ENCODE results near the gene DNAJB6.

Gene DNAJB6

DNA sequence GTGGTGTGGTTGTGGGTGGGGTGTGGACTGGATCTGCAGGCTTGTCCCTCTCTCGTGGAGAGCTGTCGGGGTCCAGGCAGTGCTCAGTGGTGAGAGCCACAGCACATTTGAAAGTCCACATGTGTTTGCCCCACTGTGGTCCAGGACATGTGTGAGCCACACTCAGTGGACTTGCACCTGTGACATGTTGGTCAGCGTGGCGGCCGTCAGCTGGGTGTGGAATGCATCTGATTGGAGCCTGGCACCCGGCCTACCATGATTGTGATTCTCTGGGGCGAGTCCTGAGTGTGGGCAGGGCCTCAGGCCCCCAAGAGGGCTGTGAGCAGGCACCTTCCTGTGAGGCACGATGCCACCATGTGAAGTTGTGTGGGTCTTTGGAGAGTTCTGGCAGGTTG, 77.9 kb downstream of the DNAJB6 start:
- no peak overlapping the region for H3K4me3 ChIP-seq (ENCODE audit: insufficient read depth, low read depth, low read length, poor library complexity, severe bottlenecking)
- peaks cover 13% of the 10 kb centered on the region for H3K4me1 ChIP-seq (ENCODE audit: control insufficient read depth, insufficient read depth, low read length, poor library complexity, severe bottlenecking)
- DNase-seq: no peak
- no peaks in the 10 kb centered on the region for H3K27me3 ChIP-seq (replicated peaks; ENCODE audit: control insufficient read depth, insufficient read depth, low read length, poor library complexity, severe bottlenecking)
- no peak overlapping the region for H3K27ac ChIP-seq (ENCODE audit: insufficient read depth, low read length, poor library complexity, severe bottlenecking)
- H3K9me3 ChIP-seq (ENCODE audit: control insufficient read depth, low read length): no peaks in the 10 kb centered on the region
- H3K36me3 ChIP-seq (ENCODE audit: control insufficient read depth, insufficient read depth, low read length): peaks cover 19% of the 10 kb centered on the region

DNA sequence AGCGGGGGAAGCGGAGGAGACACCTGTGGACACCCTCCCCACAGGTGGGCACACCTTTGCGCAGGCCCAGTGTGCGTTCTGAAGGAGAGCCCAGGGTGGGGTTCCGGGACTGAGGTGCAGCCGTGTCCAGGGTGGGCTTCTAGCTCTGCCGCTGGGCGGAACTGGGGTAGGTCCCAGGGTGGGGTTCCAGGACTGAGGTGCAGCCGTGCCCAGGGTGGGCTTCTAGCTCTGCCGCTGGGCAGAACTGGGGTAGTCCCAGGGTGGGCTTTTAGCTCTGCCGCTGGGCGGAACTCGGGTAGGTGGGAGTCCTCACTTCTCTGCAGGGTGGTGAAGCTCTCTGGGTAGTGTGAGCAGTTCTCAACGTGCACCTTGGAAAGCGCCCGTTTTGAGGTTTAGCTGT, 78.7 kb downstream of the DNAJB6 start:
- no peak for DNase-seq
- Histone ChIP-seq H3K27me3 (replicated peaks; ENCODE audit: control insufficient read depth, insufficient read depth, low read length, poor library complexity, severe bottlenecking) (no peaks in the 10 kb centered on the region), H3K4me1 (ENCODE audit: control insufficient read depth, insufficient read depth, low read length, poor library complexity, severe bottlenecking) (peaks cover 13% of the 10 kb centered on the region), H3K4me3 (ENCODE audit: insufficient read depth, low read depth, low read length, poor library complexity, severe bottlenecking) (no peak overlapping the region), H3K9me3 (ENCODE audit: control insufficient read depth, low read length) (no peaks in the 10 kb centered on the region), H3K27ac (ENCODE audit: insufficient read depth, low read length, poor library complexity, severe bottlenecking) (no peak overlapping the region), H3K36me3 (ENCODE audit: control insufficient read depth, insufficient read depth, low read length) (peaks cover 19% of the 10 kb centered on the region)

DNA sequence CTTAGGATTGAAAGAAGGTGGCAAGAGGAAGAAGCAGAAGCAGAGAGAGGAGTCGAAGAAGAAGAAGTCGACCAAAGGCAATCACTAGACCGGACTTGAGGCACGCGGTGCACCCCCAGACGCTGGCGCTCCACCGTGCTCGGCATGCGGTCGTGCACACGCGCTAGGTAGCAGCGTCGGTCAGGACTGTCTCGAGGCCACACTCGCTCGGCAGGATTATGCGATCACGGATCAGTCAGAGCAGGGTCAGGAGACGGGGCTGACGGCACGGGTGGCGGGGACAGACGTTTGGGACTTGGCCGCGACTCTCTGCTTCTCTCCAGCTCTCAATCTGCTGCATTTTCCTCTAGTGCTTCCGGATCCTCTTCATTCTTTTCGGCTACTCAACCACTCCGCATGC, 79.2 kb downstream of the DNAJB6 start:
- Histone ChIP-seq H3K4me3 (ENCODE audit: insufficient read depth, low read depth, low read length, poor library complexity, severe bottlenecking) (no peak overlapping the region), H3K27me3 (replicated peaks; ENCODE audit: control insufficient read depth, insufficient read depth, low read length, poor library complexity, severe bottlenecking) (no peaks in the 10 kb centered on the region), H3K27ac (ENCODE audit: insufficient read depth, low read length, poor library complexity, severe bottlenecking) (no peak overlapping the region), H3K9me3 (ENCODE audit: control insufficient read depth, low read length) (no peaks in the 10 kb centered on the region), H3K36me3 (ENCODE audit: control insufficient read depth, insufficient read depth, low read length) (peaks cover 19% of the 10 kb centered on the region), H3K4me1 (ENCODE audit: control insufficient read depth, insufficient read depth, low read length, poor library complexity, severe bottlenecking) (peaks cover 13% of the 10 kb centered on the region)
- DNase-seq: no peak

DNA sequence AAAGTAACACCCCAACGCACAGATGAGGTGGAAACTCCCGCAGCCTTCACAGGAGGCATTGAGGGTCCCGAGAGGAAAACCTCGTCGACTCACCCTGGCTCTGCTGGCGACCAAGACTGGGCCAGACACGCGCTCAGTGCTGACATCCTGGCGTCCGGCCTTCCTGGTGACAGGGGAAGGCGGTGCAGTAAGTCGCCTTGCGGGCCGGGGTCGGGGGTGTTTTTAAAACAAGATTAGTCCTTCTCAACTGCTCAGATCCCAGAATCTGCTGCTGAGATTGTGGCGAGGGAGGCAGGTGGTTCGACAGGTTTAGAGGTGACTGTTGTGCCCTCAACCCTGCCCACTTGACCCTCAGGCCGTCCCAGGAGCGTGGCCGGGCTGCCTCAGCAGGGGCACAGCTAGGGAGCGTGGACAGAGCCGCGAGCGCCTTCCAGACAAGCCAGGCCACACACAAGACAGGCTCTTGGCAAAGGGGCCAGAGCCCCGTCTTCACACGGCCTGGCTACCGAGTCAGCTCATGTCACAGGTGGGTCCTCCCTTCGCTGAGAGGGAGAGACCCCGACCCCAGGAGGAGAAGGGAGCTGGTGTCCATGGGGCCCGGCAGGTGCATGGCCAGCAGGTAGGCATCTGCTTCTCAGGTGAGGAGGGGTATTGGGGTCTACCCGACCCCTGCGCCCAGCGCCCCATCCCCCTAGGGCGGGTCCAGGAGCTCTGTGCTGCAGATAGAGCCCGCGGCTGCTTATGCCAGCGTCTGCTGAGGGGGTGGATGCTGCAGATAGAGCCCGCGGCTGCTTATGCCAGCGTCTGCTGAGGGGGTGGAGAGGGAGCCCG, 81.6 kb downstream of the DNAJB6 start:
- Histone ChIP-seq H3K27ac (ENCODE audit: insufficient read depth, low read length, poor library complexity, severe bottlenecking) (no peak overlapping the region), H3K9me3 (ENCODE audit: control insufficient read depth, low read length) (no peaks in the 10 kb centered on the region), H3K4me1 (ENCODE audit: control insufficient read depth, insufficient read depth, low read length, poor library complexity, severe bottlenecking) (no peaks in the 10 kb centered on the region), H3K4me3 (ENCODE audit: insufficient read depth, low read depth, low read length, poor library complexity, severe bottlenecking) (no peak overlapping the region), H3K27me3 (replicated peaks; ENCODE audit: control insufficient read depth, insufficient read depth, low read length, poor library complexity, severe bottlenecking) (no peaks in the 10 kb centered on the region), H3K36me3 (ENCODE audit: control insufficient read depth, insufficient read depth, low read length) (peaks cover 19% of the 10 kb centered on the region)
- DNase-seq: no peak

DNA sequence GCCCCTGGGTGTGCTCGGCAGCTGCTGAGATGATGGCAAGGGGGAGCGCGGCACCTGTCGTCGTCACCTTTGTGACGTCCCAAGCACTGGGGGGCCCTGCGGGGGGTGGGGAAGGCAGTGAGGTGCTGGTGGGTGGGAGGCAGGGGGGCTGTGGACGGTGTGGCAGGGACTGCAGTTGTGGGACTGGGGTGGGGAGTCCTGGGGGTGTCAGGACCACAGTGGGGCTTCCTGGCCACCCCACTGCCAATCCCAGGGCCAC, 82.2 kb downstream of the DNAJB6 start:
- DNase-seq: no peak
- Histone ChIP-seq H3K36me3 (ENCODE audit: control insufficient read depth, insufficient read depth, low read length) (peaks cover 19% of the 10 kb centered on the region), H3K27me3 (replicated peaks; ENCODE audit: control insufficient read depth, insufficient read depth, low read length, poor library complexity, severe bottlenecking) (no peaks in the 10 kb centered on the region), H3K9me3 (ENCODE audit: control insufficient read depth, low read length) (no peaks in the 10 kb centered on the region), H3K4me3 (ENCODE audit: insufficient read depth, low read depth, low read length, poor library complexity, severe bottlenecking) (no peak overlapping the region), H3K27ac (ENCODE audit: insufficient read depth, low read length, poor library complexity, severe bottlenecking) (no peak overlapping the region), H3K4me1 (ENCODE audit: control insufficient read depth, insufficient read depth, low read length, poor library complexity, severe bottlenecking) (no peaks in the 10 kb centered on the region)

DNA sequence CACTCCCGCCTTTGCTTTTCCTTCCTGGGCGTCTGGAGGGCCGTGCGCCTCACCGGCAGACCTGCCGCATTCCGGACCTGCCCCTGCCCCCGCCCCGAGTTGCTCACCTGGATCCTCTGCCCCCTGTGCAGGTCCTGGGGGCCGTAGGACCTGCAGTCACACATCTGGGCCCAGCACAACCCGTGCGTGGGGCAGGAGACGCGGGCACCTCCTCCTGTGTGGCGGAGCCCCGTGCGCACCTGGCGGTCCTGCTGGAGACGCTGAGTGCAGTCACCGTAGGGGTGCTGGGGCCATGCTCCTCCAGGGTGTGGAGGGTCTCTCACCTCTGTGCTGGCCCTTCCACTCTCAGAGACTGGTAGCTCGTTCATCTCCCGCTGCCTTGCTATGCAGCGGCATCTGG, 85.5 kb downstream of the DNAJB6 start:
- peaks cover 1% of the 10 kb centered on the region for H3K36me3 ChIP-seq (ENCODE audit: control insufficient read depth, insufficient read depth, low read length)
- no peaks in the 10 kb centered on the region for H3K4me1 ChIP-seq (ENCODE audit: control insufficient read depth, insufficient read depth, low read length, poor library complexity, severe bottlenecking)
- H3K4me3 ChIP-seq (ENCODE audit: insufficient read depth, low read depth, low read length, poor library complexity, severe bottlenecking): no peak overlapping the region
- DNase-seq: no peak
- H3K9me3 ChIP-seq (ENCODE audit: control insufficient read depth, low read length): no peaks in the 10 kb centered on the region
- no peak overlapping the region for H3K27ac ChIP-seq (ENCODE audit: insufficient read depth, low read length, poor library complexity, severe bottlenecking)
- H3K27me3 ChIP-seq (replicated peaks; ENCODE audit: control insufficient read depth, insufficient read depth, low read length, poor library complexity, severe bottlenecking): no peaks in the 10 kb centered on the region

DNA sequence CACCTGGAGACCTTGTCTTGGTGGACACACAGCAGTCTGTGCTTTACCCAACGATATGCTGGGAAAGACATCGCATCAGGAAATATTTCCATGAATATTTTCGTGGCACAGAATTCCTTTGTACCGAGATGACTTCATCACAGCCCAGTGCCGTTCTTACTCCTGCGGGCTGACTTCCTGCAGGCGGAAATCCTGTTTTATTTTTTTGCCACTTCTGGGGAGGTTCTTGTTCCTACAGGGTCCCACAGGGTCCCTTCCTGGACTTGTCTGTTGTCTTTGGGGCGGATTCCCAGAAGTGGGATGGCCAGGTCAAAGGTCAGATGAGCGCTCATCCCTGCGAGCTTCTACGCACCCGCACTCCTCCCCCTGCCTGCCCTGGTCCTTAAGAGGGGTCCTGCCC, 86.5 kb downstream of the DNAJB6 start:
- Histone ChIP-seq H3K36me3 (ENCODE audit: control insufficient read depth, insufficient read depth, low read length) (no peaks in the 10 kb centered on the region), H3K27ac (ENCODE audit: insufficient read depth, low read length, poor library complexity, severe bottlenecking) (no peak overlapping the region)

DNA sequence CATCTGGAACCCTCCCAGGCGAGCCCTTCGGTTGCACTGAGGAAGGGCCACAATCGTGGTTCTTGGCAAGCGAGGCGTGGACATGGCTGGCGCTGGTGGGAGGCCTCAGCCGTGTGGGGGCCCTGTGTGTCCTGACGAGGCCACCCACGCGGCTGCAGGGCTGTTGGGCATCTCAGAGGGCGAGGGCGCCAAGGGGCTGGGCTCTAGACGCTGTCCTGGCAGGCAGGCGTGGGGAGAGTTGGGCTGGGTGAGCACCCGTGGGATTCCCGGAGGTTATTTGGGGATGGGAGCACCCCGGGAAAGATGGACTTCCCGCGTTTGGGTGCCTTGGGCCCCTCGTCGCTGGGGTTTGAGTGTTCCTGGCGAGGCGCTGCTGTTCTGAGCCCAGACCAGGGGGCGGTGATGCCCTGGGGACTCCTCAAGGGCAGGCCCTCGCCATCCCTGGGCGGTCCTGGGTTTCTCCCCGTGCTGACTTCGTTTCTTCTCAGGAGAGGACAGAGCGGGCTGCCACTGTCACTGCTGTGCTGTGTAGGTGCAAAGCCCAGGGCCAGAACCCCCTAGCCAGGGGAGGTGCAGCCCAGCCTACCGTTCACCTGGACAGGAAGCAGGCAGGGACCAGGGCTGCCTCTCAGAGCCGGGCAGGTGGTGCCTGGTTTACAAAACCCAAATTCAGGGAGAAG, 87.2 kb downstream of the DNAJB6 start:
- no peaks in the 10 kb centered on the region for H3K27me3 ChIP-seq (replicated peaks; ENCODE audit: control insufficient read depth, insufficient read depth, low read length, poor library complexity, severe bottlenecking)
- H3K4me3 ChIP-seq (ENCODE audit: insufficient read depth, low read depth, low read length, poor library complexity, severe bottlenecking): no peak overlapping the region
- no peaks in the 10 kb centered on the region for H3K36me3 ChIP-seq (ENCODE audit: control insufficient read depth, insufficient read depth, low read length)
- H3K9me3 ChIP-seq (ENCODE audit: control insufficient read depth, low read length): no peaks in the 10 kb centered on the region
- H3K4me1 ChIP-seq (ENCODE audit: control insufficient read depth, insufficient read depth, low read length, poor library complexity, severe bottlenecking): no peaks in the 10 kb centered on the region
- no peak overlapping the region for H3K27ac ChIP-seq (ENCODE audit: insufficient read depth, low read length, poor library complexity, severe bottlenecking)
- no peak for DNase-seq

More for the DNA sequence above, 86.5 kb downstream of the DNAJB6 start:
- Histone ChIP-seq H3K4me1 (ENCODE audit: control insufficient read depth, insufficient read depth, low read length, poor library complexity, severe bottlenecking) (no peaks in the 10 kb centered on the region), H3K9me3 (ENCODE audit: control insufficient read depth, low read length) (no peaks in the 10 kb centered on the region), H3K27me3 (replicated peaks; ENCODE audit: control insufficient read depth, insufficient read depth, low read length, poor library complexity, severe bottlenecking) (no peaks in the 10 kb centered on the region), H3K4me3 (ENCODE audit: insufficient read depth, low read depth, low read length, poor library complexity, severe bottlenecking) (no peak overlapping the region)
- no peak for DNase-seq

DNA sequence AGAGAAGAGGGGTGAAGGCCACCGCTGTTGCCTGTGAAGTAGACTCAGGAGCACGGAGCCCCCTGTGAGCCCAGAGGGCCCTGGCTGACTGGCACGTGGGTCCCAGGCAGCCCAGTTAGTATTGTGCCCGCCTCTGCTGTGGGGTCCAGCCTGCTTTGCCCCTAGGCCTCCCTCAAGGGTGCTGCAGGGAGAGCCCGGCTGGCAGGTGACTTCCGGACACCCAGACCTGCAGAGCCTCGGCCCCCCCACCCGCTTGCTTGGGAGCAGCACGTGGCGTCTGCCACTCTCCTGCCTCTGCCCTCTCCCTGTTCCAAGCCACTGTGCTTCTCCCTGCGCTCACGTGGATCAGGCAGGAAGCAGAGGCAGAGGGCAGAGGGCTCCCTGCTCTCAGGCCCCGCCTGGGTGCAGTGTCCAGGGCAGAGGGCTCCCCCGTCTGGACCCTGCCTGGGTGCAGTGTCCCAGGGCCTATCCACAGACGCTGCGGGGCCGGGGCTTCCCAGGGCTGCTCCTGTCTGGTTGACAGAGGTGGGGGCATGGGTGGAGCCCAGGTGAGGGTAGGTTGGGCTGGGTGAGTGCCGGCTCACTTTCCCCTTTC, 88.4 kb downstream of the DNAJB6 start:
- Histone ChIP-seq H3K27ac (ENCODE audit: insufficient read depth, low read length, poor library complexity, severe bottlenecking) (no peak overlapping the region), H3K36me3 (ENCODE audit: control insufficient read depth, insufficient read depth, low read length) (no peaks in the 10 kb centered on the region), H3K9me3 (ENCODE audit: control insufficient read depth, low read length) (no peaks in the 10 kb centered on the region), H3K27me3 (replicated peaks; ENCODE audit: control insufficient read depth, insufficient read depth, low read length, poor library complexity, severe bottlenecking) (no peaks in the 10 kb centered on the region), H3K4me3 (ENCODE audit: insufficient read depth, low read depth, low read length, poor library complexity, severe bottlenecking) (no peak overlapping the region), H3K4me1 (ENCODE audit: control insufficient read depth, insufficient read depth, low read length, poor library complexity, severe bottlenecking) (no peaks in the 10 kb centered on the region)
- DNase-seq: no peak

DNA sequence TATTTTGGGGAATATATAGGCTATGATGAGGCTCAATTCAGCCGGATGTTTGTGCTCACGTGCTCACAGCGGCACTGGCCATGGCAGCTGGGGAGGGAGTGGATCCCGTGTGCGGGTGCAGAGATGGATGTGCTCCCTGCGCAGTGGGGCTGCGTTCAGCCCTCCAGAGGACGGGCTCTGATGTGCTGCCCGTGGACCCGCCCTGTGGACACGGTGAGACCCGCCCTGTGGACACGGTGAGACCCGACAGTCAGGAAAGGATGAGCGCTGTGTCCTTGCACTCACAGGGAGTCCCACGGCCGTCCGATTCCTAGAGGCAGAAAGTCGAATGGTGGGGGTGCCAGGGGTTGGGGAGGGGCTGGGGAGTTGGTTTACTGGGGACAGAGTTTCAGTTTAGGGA, 89.0 kb downstream of the DNAJB6 start:
- Histone ChIP-seq H3K27ac (ENCODE audit: insufficient read depth, low read length, poor library complexity, severe bottlenecking) (no peak overlapping the region), H3K36me3 (ENCODE audit: control insufficient read depth, insufficient read depth, low read length) (no peaks in the 10 kb centered on the region), H3K4me1 (ENCODE audit: control insufficient read depth, insufficient read depth, low read length, poor library complexity, severe bottlenecking) (no peaks in the 10 kb centered on the region), H3K9me3 (ENCODE audit: control insufficient read depth, low read length) (no peaks in the 10 kb centered on the region), H3K4me3 (ENCODE audit: insufficient read depth, low read depth, low read length, poor library complexity, severe bottlenecking) (no peak overlapping the region), H3K27me3 (replicated peaks; ENCODE audit: control insufficient read depth, insufficient read depth, low read length, poor library complexity, severe bottlenecking) (no peaks in the 10 kb centered on the region)
- DNase-seq: no peak

All from effector memory CD4-positive, alpha-beta T cell (primary cell).